Measurements from ENCODE around the gene KRTAP1-3.

Gene KRTAP1-3

DNA sequence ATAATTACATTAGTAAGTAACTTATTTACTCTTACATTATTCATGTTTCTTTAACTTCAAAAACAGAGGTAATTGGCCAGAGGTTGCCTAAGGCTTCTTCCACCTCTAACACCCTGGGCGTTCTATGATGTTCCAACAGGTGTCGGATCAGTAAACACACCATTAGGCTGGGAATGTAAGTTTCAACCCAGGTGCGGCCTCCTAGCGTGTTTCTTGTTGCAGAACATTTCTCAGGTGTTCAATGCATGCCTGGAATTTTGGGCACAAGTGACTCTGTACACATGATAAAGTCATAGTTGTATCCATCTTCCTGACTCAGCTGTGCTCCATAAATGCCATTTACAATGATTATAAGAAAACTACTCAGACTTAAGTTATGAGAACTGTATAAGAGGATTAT, 19.4 kb upstream of the KRTAP1-3 start:
- no peak overlapping the region for H2AFZ ChIP-seq (ENCODE audit: low read length)

GRCh38 chr17:41052566-41052965, 17.9 kb upstream of the KRTAP1-3 start:
- no peaks in the 10 kb centered on the region for H3K36me3 ChIP-seq (replicated peaks in 1 of 2; ENCODE audit: control insufficient read depth in 2 of 2, insufficient read depth in 2 of 2, low read length in 2 of 2)

More for the DNA sequence above, 19.4 kb upstream of the KRTAP1-3 start:
- H3K79me1 ChIP-seq (ENCODE audit: low read depth, low read length) = no peaks in the 10 kb centered on the region
- no peak overlapping the region for H3K4me3 ChIP-seq (ENCODE audit: low read length in 2 of 2)
- no peak overlapping the region for H2BK120ac ChIP-seq (ENCODE audit: low read depth, low read length)
- no peak overlapping the region for H2BK12ac ChIP-seq (ENCODE audit: low read length)
- no peak overlapping the region for H3K18ac ChIP-seq (ENCODE audit: low read length)
- no peaks in the 10 kb centered on the region for H3K4me1 ChIP-seq (ENCODE audit: control insufficient read depth in 2 of 2, insufficient read depth in 1 of 2, low read depth in 1 of 2, low read length in 2 of 2)
- no peak overlapping the region for H2BK5ac ChIP-seq (ENCODE audit: low read length)
- H3K27ac ChIP-seq (replicated peaks; ENCODE audit: low read length) = no peak overlapping the region
- no peaks in the 10 kb centered on the region for H3K36me3 ChIP-seq (replicated peaks in 1 of 2; ENCODE audit: control insufficient read depth in 2 of 2, insufficient read depth in 2 of 2, low read length in 2 of 2)
- H3K23ac ChIP-seq (ENCODE audit: low read depth, low read length, poor library complexity) = no peak overlapping the region
- no peak overlapping the region for H3K9ac ChIP-seq (ENCODE audit: low read depth, low read length, poor library complexity)
- H2AK5ac ChIP-seq (ENCODE audit: low read depth, low read length) = no peak overlapping the region
- no peak overlapping the region for H4K8ac ChIP-seq (ENCODE audit: low read depth, low read length)
- H3K4me2 ChIP-seq (ENCODE audit: insufficient read depth, low read length, poor library complexity, severe bottlenecking) = no peak overlapping the region
- H3K27me3 ChIP-seq (ENCODE audit: control insufficient read depth in 3 of 3, insufficient read depth in 3 of 3, low read depth in 1 of 3, low read length in 3 of 3) = no peaks in the 10 kb centered on the region
- no peak for DNase-seq (ENCODE audit: low spot score)
- H3K4ac ChIP-seq (ENCODE audit: low read length) = no peak overlapping the region
- peaks cover 0 to 2% of the 10 kb centered on the region in 2 donors for H3K9me3 ChIP-seq (replicated peaks in 1 of 2; ENCODE audit: control insufficient read depth in 2 of 2, insufficient read depth in 1 of 2, low read depth in 1 of 2, low read length in 2 of 2)
- no CpG with 5 or more reads among the region's 4 CpGs for WGBS, 2 donors (ENCODE audit: extremely low coverage in 2 of 2, insufficient read length in 2 of 2, insufficient replicate concordance in 1 of 2)
- H4K91ac ChIP-seq (ENCODE audit: low read depth, low read length, poor library complexity) = no peak overlapping the region
- H2BK15ac ChIP-seq (ENCODE audit: low read length) = no peak overlapping the region
- H3K14ac ChIP-seq (ENCODE audit: low read length) = no peak overlapping the region

GRCh38 chr17:41049110-41049509, 14.4 kb upstream of the KRTAP1-3 start:
- Histone ChIP-seq H3K4me3 (ENCODE audit: low read length in 2 of 2) (no peak overlapping the region), H2BK120ac (ENCODE audit: low read depth, low read length) (no peak overlapping the region), H3K27me3 (ENCODE audit: control insufficient read depth in 3 of 3, insufficient read depth in 3 of 3, low read depth in 1 of 3, low read length in 3 of 3) (no peaks in the 10 kb centered on the region), H3K18ac (ENCODE audit: low read length) (no peak overlapping the region), H3K9ac (ENCODE audit: low read depth, low read length, poor library complexity) (no peak overlapping the region), H3K4me1 (ENCODE audit: control insufficient read depth in 2 of 2, insufficient read depth in 1 of 2, low read depth in 1 of 2, low read length in 2 of 2) (no peaks in the 10 kb centered on the region), H2AK5ac (ENCODE audit: low read depth, low read length) (no peak overlapping the region), H3K23ac (ENCODE audit: low read depth, low read length, poor library complexity) (no peak overlapping the region), H3K27ac (replicated peaks; ENCODE audit: low read length) (no peak overlapping the region), H3K9me3 (replicated peaks in 1 of 2; ENCODE audit: control insufficient read depth in 2 of 2, insufficient read depth in 1 of 2, low read depth in 1 of 2, low read length in 2 of 2) (no peaks in the 10 kb centered on the region), H3K79me1 (ENCODE audit: low read depth, low read length) (no peaks in the 10 kb centered on the region), H3K4me2 (ENCODE audit: insufficient read depth, low read length, poor library complexity, severe bottlenecking) (no peak overlapping the region), H4K91ac (ENCODE audit: low read depth, low read length, poor library complexity) (no peak overlapping the region), H3K14ac (ENCODE audit: low read length) (no peak overlapping the region), H2AFZ (ENCODE audit: low read length) (no peak overlapping the region), H4K8ac (ENCODE audit: low read depth, low read length) (no peak overlapping the region), H3K36me3 (replicated peaks in 1 of 2; ENCODE audit: control insufficient read depth in 2 of 2, insufficient read depth in 2 of 2, low read length in 2 of 2) (no peaks in the 10 kb centered on the region), H3K4ac (ENCODE audit: low read length) (no peak overlapping the region), H2BK12ac (ENCODE audit: low read length) (no peak overlapping the region), H2BK5ac (ENCODE audit: low read length) (no peak overlapping the region), H2BK15ac (ENCODE audit: low read length) (no peak overlapping the region)
- no CpG with 5 or more reads among the region's 2 CpGs for WGBS, 2 donors (ENCODE audit: extremely low coverage in 2 of 2, insufficient read length in 2 of 2, insufficient replicate concordance in 1 of 2)
- no peak for DNase-seq (ENCODE audit: low spot score)

More at GRCh38 chr17:41052566-41052965, 17.9 kb upstream of the KRTAP1-3 start:
- Histone ChIP-seq H3K23ac (ENCODE audit: low read depth, low read length, poor library complexity) (no peak overlapping the region), H3K27ac (replicated peaks; ENCODE audit: low read length) (no peak overlapping the region), H3K4me3 (ENCODE audit: low read length in 2 of 2) (no peak overlapping the region), H3K79me1 (ENCODE audit: low read depth, low read length) (no peaks in the 10 kb centered on the region), H3K4me1 (ENCODE audit: control insufficient read depth in 2 of 2, insufficient read depth in 1 of 2, low read depth in 1 of 2, low read length in 2 of 2) (no peaks in the 10 kb centered on the region), H4K8ac (ENCODE audit: low read depth, low read length) (no peak overlapping the region), H2BK5ac (ENCODE audit: low read length) (no peak overlapping the region), H3K27me3 (ENCODE audit: control insufficient read depth in 3 of 3, insufficient read depth in 3 of 3, low read depth in 1 of 3, low read length in 3 of 3) (no peaks in the 10 kb centered on the region), H2BK120ac (ENCODE audit: low read depth, low read length) (no peak overlapping the region), H3K14ac (ENCODE audit: low read length) (no peak overlapping the region), H2BK12ac (ENCODE audit: low read length) (no peak overlapping the region), H3K9ac (ENCODE audit: low read depth, low read length, poor library complexity) (no peak overlapping the region), H3K4me2 (ENCODE audit: insufficient read depth, low read length, poor library complexity, severe bottlenecking) (no peak overlapping the region), H3K4ac (ENCODE audit: low read length) (no peak overlapping the region), H2AK5ac (ENCODE audit: low read depth, low read length) (no peak overlapping the region), H3K9me3 (replicated peaks in 1 of 2; ENCODE audit: control insufficient read depth in 2 of 2, insufficient read depth in 1 of 2, low read depth in 1 of 2, low read length in 2 of 2) (peaks cover 0 to 2% of the 10 kb centered on the region in 2 donors), H4K91ac (ENCODE audit: low read depth, low read length, poor library complexity) (no peak overlapping the region), H2BK15ac (ENCODE audit: low read length) (no peak overlapping the region), H3K18ac (ENCODE audit: low read length) (no peak overlapping the region), H2AFZ (ENCODE audit: low read length) (no peak overlapping the region)
- no peak for DNase-seq (ENCODE audit: low spot score)

DNA sequence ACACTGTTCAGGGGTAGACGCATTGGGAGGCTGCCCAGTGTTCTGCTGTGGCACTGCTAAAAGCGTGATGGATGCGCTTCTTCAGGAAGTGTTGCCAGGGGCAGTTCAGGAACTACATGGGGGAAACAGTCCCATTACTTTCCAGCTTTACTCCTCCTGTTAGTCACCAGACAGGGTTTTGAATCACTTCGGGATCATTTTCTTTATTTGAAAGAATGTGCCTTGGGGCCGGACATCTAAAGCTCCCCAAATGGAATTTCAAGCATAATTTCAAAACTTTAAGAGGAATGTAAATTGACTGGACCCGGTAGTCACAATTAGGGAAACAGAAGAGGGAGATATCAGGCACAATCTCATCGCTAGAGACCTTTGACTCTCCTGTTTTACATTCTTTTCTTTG, 13.8 kb upstream of the KRTAP1-3 start:
- no peak overlapping the region for H3K18ac ChIP-seq (ENCODE audit: low read length)
- H3K9me3 ChIP-seq (replicated peaks in 1 of 2; ENCODE audit: control insufficient read depth in 2 of 2, insufficient read depth in 1 of 2, low read depth in 1 of 2, low read length in 2 of 2) = no peaks in the 10 kb centered on the region
- no peak overlapping the region for H2BK15ac ChIP-seq (ENCODE audit: low read length)
- no peak overlapping the region for H2BK12ac ChIP-seq (ENCODE audit: low read length)
- no peak overlapping the region for H4K91ac ChIP-seq (ENCODE audit: low read depth, low read length, poor library complexity)
- no peak overlapping the region for H2AK5ac ChIP-seq (ENCODE audit: low read depth, low read length)
- no peaks in the 10 kb centered on the region for H3K79me1 ChIP-seq (ENCODE audit: low read depth, low read length)
- no peaks in the 10 kb centered on the region for H3K4me1 ChIP-seq (ENCODE audit: control insufficient read depth in 2 of 2, insufficient read depth in 1 of 2, low read depth in 1 of 2, low read length in 2 of 2)
- H3K4ac ChIP-seq (ENCODE audit: low read length) = no peak overlapping the region
- DNase-seq (ENCODE audit: low spot score) = no peak
- no peaks in the 10 kb centered on the region for H3K27me3 ChIP-seq (ENCODE audit: control insufficient read depth in 3 of 3, insufficient read depth in 3 of 3, low read depth in 1 of 3, low read length in 3 of 3)
- no peak overlapping the region for H3K9ac ChIP-seq (ENCODE audit: low read depth, low read length, poor library complexity)
- no peak overlapping the region for H4K8ac ChIP-seq (ENCODE audit: low read depth, low read length)
- no peak overlapping the region for H2BK5ac ChIP-seq (ENCODE audit: low read length)
- H3K4me3 ChIP-seq (ENCODE audit: low read length in 2 of 2) = no peak overlapping the region
- H2BK120ac ChIP-seq (ENCODE audit: low read depth, low read length) = no peak overlapping the region
- H3K4me2 ChIP-seq (ENCODE audit: insufficient read depth, low read length, poor library complexity, severe bottlenecking) = no peak overlapping the region
- no peak overlapping the region for H3K23ac ChIP-seq (ENCODE audit: low read depth, low read length, poor library complexity)
- H2AFZ ChIP-seq (ENCODE audit: low read length) = no peak overlapping the region
- WGBS, 2 donors (ENCODE audit: extremely low coverage in 2 of 2, insufficient read length in 2 of 2, insufficient replicate concordance in 1 of 2) = no CpG with 5 or more reads among the region's 7 CpGs
- H3K14ac ChIP-seq (ENCODE audit: low read length) = no peak overlapping the region
- H3K36me3 ChIP-seq (replicated peaks in 1 of 2; ENCODE audit: control insufficient read depth in 2 of 2, insufficient read depth in 2 of 2, low read length in 2 of 2) = no peaks in the 10 kb centered on the region
- no peak overlapping the region for H3K27ac ChIP-seq (replicated peaks; ENCODE audit: low read length)

All from neuronal stem cell (in vitro differentiated cells).